ENCODE measurements around the gene PP2D1. TPM values are rescaled to one million over a fixed set of nuclear protein-coding genes. Genes with fewer than 3 reads are reported as not detected.

PP2D1 gene
- total RNA-seq, 1 experiment from 2014 or later, result not detected

DNA sequence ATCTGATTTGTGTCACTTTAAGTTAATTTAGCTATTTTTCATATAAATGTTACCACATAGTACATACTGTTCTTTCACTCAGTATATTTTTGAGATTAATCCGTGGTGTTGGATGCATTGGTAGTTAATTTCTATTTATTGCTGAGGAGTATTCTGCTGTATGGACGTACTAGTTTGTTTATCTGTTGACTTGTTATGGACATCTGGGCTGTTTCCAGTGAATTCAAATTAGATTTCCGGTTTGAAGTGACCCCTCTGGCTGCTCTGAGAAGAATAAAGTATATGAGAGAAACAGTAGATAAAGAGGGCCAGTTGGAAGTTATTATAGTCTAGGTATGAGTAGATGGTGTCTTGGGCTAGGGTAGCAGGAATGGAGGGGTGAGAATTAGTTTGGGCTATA lies 43.8 kb upstream of the PP2D1 start (continued):
- TF ChIP-seq, protein P1, sequence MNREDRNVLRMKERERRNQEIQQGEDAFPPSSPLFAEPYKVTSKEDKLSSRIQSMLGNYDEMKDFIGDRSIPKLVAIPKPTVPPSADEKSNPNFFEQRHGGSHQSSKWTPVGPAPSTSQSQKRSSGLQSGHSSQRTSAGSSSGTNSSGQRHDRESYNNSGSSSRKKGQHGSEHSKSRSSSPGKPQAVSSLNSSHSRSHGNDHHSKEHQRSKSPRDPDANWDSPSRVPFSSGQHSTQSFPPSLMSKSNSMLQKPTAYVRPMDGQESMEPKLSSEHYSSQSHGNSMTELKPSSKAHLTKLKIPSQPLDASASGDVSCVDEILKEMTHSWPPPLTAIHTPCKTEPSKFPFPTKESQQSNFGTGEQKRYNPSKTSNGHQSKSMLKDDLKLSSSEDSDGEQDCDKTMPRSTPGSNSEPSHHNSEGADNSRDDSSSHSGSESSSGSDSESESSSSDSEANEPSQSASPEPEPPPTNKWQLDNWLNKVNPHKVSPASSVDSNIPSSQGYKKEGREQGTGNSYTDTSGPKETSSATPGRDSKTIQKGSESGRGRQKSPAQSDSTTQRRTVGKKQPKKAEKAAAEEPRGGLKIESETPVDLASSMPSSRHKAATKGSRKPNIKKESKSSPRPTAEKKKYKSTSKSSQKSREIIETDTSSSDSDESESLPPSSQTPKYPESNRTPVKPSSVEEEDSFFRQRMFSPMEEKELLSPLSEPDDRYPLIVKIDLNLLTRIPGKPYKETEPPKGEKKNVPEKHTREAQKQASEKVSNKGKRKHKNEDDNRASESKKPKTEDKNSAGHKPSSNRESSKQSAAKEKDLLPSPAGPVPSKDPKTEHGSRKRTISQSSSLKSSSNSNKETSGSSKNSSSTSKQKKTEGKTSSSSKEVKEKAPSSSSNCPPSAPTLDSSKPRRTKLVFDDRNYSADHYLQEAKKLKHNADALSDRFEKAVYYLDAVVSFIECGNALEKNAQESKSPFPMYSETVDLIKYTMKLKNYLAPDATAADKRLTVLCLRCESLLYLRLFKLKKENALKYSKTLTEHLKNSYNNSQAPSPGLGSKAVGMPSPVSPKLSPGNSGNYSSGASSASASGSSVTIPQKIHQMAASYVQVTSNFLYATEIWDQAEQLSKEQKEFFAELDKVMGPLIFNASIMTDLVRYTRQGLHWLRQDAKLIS (CRISPR knock-in tag; IDR thresholded peaks at IDR 0.05; ENCODE audit: borderline replicate concordance), result no peak
- TF ChIP-seq, protein P2, sequence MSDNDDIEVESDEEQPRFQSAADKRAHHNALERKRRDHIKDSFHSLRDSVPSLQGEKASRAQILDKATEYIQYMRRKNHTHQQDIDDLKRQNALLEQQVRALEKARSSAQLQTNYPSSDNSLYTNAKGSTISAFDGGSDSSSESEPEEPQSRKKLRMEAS (CRISPR knock-in tag; IDR thresholded peaks at IDR 0.05), result no peak
- TF ChIP-seq NFYB (CRISPR knock-in tag; conservative IDR thresholded peaks at IDR 0.05; ENCODE audit: low read depth), result no peak
- no peak for TF ChIP-seq ZBTB21 (CRISPR knock-in tag; IDR thresholded peaks at IDR 0.05; ENCODE audit: borderline replicate concordance)
- no peak for TF ChIP-seq ZNF416 (CRISPR knock-in tag; IDR thresholded peaks at IDR 0.05)
- TF ChIP-seq ESRRA (CRISPR knock-in tag; IDR thresholded peaks at IDR 0.05; ENCODE audit: borderline replicate concordance), result no peak
- TF ChIP-seq, protein P3, sequence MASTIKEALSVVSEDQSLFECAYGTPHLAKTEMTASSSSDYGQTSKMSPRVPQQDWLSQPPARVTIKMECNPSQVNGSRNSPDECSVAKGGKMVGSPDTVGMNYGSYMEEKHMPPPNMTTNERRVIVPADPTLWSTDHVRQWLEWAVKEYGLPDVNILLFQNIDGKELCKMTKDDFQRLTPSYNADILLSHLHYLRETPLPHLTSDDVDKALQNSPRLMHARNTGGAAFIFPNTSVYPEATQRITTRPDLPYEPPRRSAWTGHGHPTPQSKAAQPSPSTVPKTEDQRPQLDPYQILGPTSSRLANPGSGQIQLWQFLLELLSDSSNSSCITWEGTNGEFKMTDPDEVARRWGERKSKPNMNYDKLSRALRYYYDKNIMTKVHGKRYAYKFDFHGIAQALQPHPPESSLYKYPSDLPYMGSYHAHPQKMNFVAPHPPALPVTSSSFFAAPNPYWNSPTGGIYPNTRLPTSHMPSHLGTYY (CRISPR knock-in tag; IDR thresholded peaks at IDR 0.05), result no peak
- TF ChIP-seq IRF2 (CRISPR knock-in tag; IDR thresholded peaks at IDR 0.05; ENCODE audit: borderline replicate concordance, low read depth), result no peak

DNA sequence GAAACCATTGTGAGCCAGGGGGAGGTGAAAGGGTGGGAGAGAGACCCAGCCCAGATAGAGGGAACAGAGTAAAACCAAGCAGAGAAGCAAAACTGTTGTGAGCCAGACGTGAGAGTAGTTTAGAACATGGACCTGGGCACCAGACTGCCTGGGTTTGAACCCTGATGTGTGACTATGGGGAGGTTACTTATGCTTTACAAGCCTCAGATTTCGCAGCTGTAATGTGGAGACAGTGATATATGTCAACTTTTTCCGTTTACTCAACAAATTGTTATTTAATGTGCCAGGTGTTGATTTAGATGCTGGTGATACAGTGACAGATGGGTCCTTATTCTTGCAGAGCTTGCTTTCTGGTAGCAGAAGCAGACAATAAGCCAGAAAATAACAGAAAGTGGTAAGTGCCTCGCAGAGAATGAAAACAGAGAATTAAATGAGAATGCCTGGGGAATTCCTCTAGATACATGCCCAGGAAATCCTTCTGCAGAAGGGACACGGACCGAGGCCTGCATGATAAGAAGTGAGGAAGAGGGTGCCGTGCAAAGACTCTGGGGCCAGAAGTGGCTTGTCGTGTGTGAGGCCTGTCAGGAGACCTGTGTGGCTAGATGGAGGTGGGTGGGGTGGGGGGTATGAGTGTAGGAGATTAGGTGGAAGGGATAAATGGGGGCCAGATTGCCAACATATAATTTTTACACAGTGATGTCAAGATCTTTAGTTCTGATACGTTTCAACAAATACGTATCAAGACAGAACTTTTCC lies 43.1 kb upstream of the PP2D1 start:
- ATAC-seq (no peak; the same call in 1 of the 2 replicates), DNase-seq (ENCODE audit: low spot score) (no peak)
- CTCF ChIA-PET, result no interaction called here
- no peak overlapping the region for H3K27ac Mint-ChIP-seq
- H3K9me3 Mint-ChIP-seq, result peaks cover 5% of the 10 kb centered on the region; the same call in 1 of the 2 replicates
- H3K27me3 Mint-ChIP-seq (ENCODE audit: low read depth), result no peaks in the 10 kb centered on the region
- H3K4me3 Mint-ChIP-seq, result no peak overlapping the region
- H3K4me1 Mint-ChIP-seq, result no peaks in the 10 kb centered on the region
- no peaks in the 10 kb centered on the region for H3K36me3 Mint-ChIP-seq
- POLR2A ChIA-PET, result no interaction called here
- no peak for TF ChIP-seq SMAD3 (CRISPR knock-in tag; IDR thresholded peaks at IDR 0.05; ENCODE audit: borderline replicate concordance)
- no peak for TF ChIP-seq ZNF416 (CRISPR knock-in tag; IDR thresholded peaks at IDR 0.05)
- TF ChIP-seq ZNF138 (CRISPR knock-in tag; conservative IDR thresholded peaks at IDR 0.05), result no peak
- no peak for TF ChIP-seq CREB1 (CRISPR knock-in tag; IDR thresholded peaks at IDR 0.05)
- TF ChIP-seq MXD4 (CRISPR knock-in tag; IDR thresholded peaks at IDR 0.05; ENCODE audit: borderline replicate concordance), result no peak
- no peak for TF ChIP-seq RORB (CRISPR knock-in tag; IDR thresholded peaks at IDR 0.05)
- TF ChIP-seq, protein P4, sequence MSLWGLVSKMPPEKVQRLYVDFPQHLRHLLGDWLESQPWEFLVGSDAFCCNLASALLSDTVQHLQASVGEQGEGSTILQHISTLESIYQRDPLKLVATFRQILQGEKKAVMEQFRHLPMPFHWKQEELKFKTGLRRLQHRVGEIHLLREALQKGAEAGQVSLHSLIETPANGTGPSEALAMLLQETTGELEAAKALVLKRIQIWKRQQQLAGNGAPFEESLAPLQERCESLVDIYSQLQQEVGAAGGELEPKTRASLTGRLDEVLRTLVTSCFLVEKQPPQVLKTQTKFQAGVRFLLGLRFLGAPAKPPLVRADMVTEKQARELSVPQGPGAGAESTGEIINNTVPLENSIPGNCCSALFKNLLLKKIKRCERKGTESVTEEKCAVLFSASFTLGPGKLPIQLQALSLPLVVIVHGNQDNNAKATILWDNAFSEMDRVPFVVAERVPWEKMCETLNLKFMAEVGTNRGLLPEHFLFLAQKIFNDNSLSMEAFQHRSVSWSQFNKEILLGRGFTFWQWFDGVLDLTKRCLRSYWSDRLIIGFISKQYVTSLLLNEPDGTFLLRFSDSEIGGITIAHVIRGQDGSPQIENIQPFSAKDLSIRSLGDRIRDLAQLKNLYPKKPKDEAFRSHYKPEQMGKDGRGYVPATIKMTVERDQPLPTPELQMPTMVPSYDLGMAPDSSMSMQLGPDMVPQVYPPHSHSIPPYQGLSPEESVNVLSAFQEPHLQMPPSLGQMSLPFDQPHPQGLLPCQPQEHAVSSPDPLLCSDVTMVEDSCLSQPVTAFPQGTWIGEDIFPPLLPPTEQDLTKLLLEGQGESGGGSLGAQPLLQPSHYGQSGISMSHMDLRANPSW (CRISPR knock-in tag; conservative IDR thresholded peaks at IDR 0.05; ENCODE audit: low read depth), result no peak
- TF ChIP-seq, protein P5, sequence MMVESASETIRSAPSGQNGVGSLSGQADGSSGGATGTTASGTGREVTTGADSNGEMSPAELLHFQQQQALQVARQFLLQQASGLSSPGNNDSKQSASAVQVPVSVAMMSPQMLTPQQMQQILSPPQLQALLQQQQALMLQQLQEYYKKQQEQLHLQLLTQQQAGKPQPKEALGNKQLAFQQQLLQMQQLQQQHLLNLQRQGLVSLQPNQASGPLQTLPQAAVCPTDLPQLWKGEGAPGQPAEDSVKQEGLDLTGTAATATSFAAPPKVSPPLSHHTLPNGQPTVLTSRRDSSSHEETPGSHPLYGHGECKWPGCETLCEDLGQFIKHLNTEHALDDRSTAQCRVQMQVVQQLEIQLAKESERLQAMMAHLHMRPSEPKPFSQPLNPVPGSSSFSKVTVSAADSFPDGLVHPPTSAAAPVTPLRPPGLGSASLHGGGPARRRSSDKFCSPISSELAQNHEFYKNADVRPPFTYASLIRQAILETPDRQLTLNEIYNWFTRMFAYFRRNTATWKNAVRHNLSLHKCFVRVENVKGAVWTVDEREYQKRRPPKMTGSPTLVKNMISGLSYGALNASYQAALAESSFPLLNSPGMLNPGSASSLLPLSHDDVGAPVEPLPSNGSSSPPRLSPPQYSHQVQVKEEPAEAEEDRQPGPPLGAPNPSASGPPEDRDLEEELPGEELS (CRISPR knock-in tag; IDR thresholded peaks at IDR 0.05), result no peak
- TF ChIP-seq TCF7 (CRISPR knock-in tag; IDR thresholded peaks at IDR 0.05; ENCODE audit: low read depth), result no peak
- TF ChIP-seq ZBTB21 (CRISPR knock-in tag; IDR thresholded peaks at IDR 0.05; ENCODE audit: borderline replicate concordance), result no peak
- TF ChIP-seq, protein P6, sequence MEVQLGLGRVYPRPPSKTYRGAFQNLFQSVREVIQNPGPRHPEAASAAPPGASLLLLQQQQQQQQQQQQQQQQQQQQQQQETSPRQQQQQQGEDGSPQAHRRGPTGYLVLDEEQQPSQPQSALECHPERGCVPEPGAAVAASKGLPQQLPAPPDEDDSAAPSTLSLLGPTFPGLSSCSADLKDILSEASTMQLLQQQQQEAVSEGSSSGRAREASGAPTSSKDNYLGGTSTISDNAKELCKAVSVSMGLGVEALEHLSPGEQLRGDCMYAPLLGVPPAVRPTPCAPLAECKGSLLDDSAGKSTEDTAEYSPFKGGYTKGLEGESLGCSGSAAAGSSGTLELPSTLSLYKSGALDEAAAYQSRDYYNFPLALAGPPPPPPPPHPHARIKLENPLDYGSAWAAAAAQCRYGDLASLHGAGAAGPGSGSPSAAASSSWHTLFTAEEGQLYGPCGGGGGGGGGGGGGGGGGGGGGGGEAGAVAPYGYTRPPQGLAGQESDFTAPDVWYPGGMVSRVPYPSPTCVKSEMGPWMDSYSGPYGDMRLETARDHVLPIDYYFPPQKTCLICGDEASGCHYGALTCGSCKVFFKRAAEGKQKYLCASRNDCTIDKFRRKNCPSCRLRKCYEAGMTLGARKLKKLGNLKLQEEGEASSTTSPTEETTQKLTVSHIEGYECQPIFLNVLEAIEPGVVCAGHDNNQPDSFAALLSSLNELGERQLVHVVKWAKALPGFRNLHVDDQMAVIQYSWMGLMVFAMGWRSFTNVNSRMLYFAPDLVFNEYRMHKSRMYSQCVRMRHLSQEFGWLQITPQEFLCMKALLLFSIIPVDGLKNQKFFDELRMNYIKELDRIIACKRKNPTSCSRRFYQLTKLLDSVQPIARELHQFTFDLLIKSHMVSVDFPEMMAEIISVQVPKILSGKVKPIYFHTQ (CRISPR knock-in tag; IDR thresholded peaks at IDR 0.05), result no peak
- TF ChIP-seq GTF2I (CRISPR knock-in tag; conservative IDR thresholded peaks at IDR 0.05), result no peak
- no peak for TF ChIP-seq KAT7 (CRISPR knock-in tag; IDR thresholded peaks at IDR 0.05; ENCODE audit: borderline replicate concordance)
- no peak for TF ChIP-seq ZNF317 (CRISPR knock-in tag; IDR thresholded peaks at IDR 0.05; ENCODE audit: borderline replicate concordance, low read depth)

All from WTC11 (cell line).